ENCODE results near the gene MZF1.
"Not testable (repeated sequence)": the region's sequence is repeated elsewhere in the genome, so short reads cannot be mapped to it uniquely, and the experiment has no call there.

The MZF1 gene

GRCh38 chr19:58578012-58578925, 5.1 kb upstream of the MZF1 start:
- Histone ChIP-seq H3K27ac (ENCODE audit: low read length) (no peak overlapping the region), H3K4me1 (ENCODE audit: insufficient read depth, low read length) (0 out of 2 replicates have a peak, but pooled peaks cover 2% of the 10 kb centered on the region), H3K27me3 (ENCODE audit: insufficient read depth, low read length) (no peaks in the 10 kb centered on the region), H3K36me3 (ENCODE audit: insufficient read depth, low read depth, low read length) (peaks cover 7% of the 10 kb centered on the region; the same call in 1 of the 2 replicates), H3K9me3 (ENCODE audit: insufficient read depth, low read depth, low read length) (no peaks in the 10 kb centered on the region), H3K4me3 (ENCODE audit: low read length) (no peak overlapping the region), H3K9ac (ENCODE audit: low read depth, low read length) (no peak overlapping the region)

DNA sequence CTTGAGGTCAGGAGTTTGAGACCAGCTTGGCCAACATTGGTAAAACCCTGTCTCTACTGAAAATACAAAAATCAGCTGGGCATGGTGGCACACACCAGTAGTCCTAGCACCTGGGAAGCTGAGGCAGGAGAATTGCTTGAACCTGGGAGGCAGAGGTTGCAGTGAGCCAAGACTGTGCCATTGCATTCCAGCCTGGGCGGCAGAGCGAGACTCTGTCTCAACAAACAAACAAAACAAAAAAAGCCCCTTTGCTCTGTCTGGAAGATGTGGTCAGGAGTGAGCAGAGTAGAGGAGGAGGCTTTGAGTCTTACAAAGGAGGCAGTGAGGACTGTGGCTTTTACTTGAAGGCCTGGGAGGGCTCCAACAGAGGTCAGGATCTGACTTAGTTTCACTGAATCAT, 4.4 kb upstream of the MZF1 start:
- H3K9me3 ChIP-seq (ENCODE audit: insufficient read depth, low read depth, low read length); H3K4me3 ChIP-seq (ENCODE audit: low read length); H3K27ac ChIP-seq (ENCODE audit: low read length); H3K36me3 ChIP-seq (ENCODE audit: insufficient read depth, low read depth, low read length); H3K27me3 ChIP-seq (ENCODE audit: insufficient read depth, low read length); H3K9ac ChIP-seq (ENCODE audit: low read depth, low read length); H3K4me1 ChIP-seq (ENCODE audit: insufficient read depth, low read length): not testable (repeated sequence)

- H3K27ac ChIP-seq (ENCODE audit: low read length), result peak overlapping the region; percentile 69
- no peaks in the 10 kb centered on the region for H3K9me3 ChIP-seq (ENCODE audit: insufficient read depth, low read depth, low read length)
- H3K4me1 ChIP-seq (ENCODE audit: insufficient read depth, low read length), result peaks cover 4% of the 10 kb centered on the region; the same call in 1 of the 2 replicates
- H3K27me3 ChIP-seq (ENCODE audit: insufficient read depth, low read length), result no peaks in the 10 kb centered on the region
- peaks cover 5% of the 10 kb centered on the region; the same call in 1 of the 2 replicates for H3K36me3 ChIP-seq (ENCODE audit: insufficient read depth, low read depth, low read length)
- H3K4me3 ChIP-seq (ENCODE audit: low read length), result peak overlapping the region; percentile 91
- H3K9ac ChIP-seq (ENCODE audit: low read depth, low read length), result peak overlapping the region; percentile 87; the same call in 1 of the 2 replicates
Measured at GRCh38 chr19:58575183-58576041, 2.3 kb upstream of the MZF1 start.

DNA sequence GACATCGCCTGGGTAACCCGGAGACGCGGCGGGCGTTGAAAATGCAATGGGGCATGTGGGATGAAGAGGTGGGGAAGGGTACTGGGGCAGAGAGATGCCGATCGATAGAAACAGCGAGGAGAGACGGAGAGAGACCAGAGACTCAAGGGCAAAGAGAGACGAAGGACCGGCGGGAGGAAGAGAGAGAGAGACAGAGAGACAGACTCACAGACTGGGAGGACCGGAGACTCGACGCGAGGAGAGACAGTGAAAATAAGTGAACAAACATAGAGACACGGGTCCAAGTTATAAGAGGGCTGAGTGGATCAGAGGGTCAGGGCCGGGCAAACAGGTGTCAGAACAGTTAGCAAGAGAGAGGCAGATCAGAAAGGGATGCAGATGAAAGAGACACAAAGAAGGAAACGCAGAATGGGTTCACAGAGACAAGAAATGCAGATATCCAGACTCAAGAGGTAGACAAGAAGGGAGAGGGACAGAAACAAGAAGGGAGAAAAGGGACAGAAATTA, 576 bp upstream of the MZF1 start:
- H3K4me1 ChIP-seq (ENCODE audit: insufficient read depth, low read length), result peaks cover 4% of the 10 kb centered on the region; the same call in 1 of the 2 replicates
- H3K4me3 ChIP-seq (ENCODE audit: low read length), result peak overlapping the region; percentile 89
- no peaks in the 10 kb centered on the region for H3K9me3 ChIP-seq (ENCODE audit: insufficient read depth, low read depth, low read length)
- no peak overlapping the region for H3K27ac ChIP-seq (ENCODE audit: low read length)
- peak overlapping the region; percentile 63; the same call in 1 of the 2 replicates for H3K9ac ChIP-seq (ENCODE audit: low read depth, low read length)
- H3K27me3 ChIP-seq (ENCODE audit: insufficient read depth, low read length), result no peaks in the 10 kb centered on the region
- H3K36me3 ChIP-seq (ENCODE audit: insufficient read depth, low read depth, low read length), result peaks cover 18% of the 10 kb centered on the region

- H3K36me3 ChIP-seq (ENCODE audit: insufficient read depth, low read depth, low read length), result peaks cover 24% of the 10 kb centered on the region
- H3K4me3 ChIP-seq (ENCODE audit: low read length), result peak overlapping the region; percentile 89
- H3K4me1 ChIP-seq (ENCODE audit: insufficient read depth, low read length), result peaks cover 4% of the 10 kb centered on the region; the same call in 1 of the 2 replicates
- H3K27ac ChIP-seq (ENCODE audit: low read length), result peak overlapping the region; percentile 78
- no peaks in the 10 kb centered on the region for H3K27me3 ChIP-seq (ENCODE audit: insufficient read depth, low read length)
- peak overlapping the region; percentile 94; the same call in 1 of the 2 replicates for H3K9ac ChIP-seq (ENCODE audit: low read depth, low read length)
- no peaks in the 10 kb centered on the region for H3K9me3 ChIP-seq (ENCODE audit: insufficient read depth, low read depth, low read length)
Measured at GRCh38 chr19:58572026-58572817, 913 bp downstream of the MZF1 start.

DNA sequence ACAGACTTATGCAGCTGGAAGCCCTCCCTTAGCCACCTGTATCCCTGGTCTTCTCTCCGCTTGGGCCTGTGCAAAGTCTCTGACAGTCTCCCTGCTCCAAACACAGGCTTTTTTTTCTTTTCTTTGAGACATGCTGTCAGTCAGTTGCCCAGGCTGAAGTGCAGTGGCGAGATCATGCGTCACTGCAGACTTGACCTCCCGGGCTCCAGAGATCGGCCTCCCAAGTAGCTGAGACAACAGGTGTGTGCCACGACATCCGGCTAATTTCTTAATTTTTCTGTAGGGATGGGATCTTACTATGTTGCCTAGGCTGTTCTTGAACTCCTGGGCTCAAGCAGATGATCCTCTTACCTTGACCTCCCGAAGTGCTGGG, 1.6 kb downstream of the MZF1 start:
- Histone ChIP-seq H3K4me1 (ENCODE audit: insufficient read depth, low read length) (peaks cover 4% of the 10 kb centered on the region; the same call in 1 of the 2 replicates), H3K9ac (ENCODE audit: low read depth, low read length) (no peak overlapping the region), H3K27me3 (ENCODE audit: insufficient read depth, low read length) (no peaks in the 10 kb centered on the region), H3K27ac (ENCODE audit: low read length) (no peak overlapping the region), H3K4me3 (ENCODE audit: low read length) (no peak overlapping the region), H3K36me3 (ENCODE audit: insufficient read depth, low read depth, low read length) (peaks cover 26% of the 10 kb centered on the region), H3K9me3 (ENCODE audit: insufficient read depth, low read depth, low read length) (no peaks in the 10 kb centered on the region)

- no peak overlapping the region for H3K27ac ChIP-seq (ENCODE audit: low read length)
- no peaks in the 10 kb centered on the region for H3K9me3 ChIP-seq (ENCODE audit: insufficient read depth, low read depth, low read length)
- H3K36me3 ChIP-seq (ENCODE audit: insufficient read depth, low read depth, low read length), result peaks cover 29% of the 10 kb centered on the region
- H3K4me1 ChIP-seq (ENCODE audit: insufficient read depth, low read length), result peaks cover 4% of the 10 kb centered on the region; the same call in 1 of the 2 replicates
- no peak overlapping the region for H3K9ac ChIP-seq (ENCODE audit: low read depth, low read length)
- no peak overlapping the region for H3K4me3 ChIP-seq (ENCODE audit: low read length)
- H3K27me3 ChIP-seq (ENCODE audit: insufficient read depth, low read length), result no peaks in the 10 kb centered on the region
Measured at GRCh38 chr19:58570770-58571574, 2.2 kb downstream of the MZF1 start.

GRCh38 chr19:58569943-58570670, 3.0 kb downstream of the MZF1 start:
- H3K4me1 ChIP-seq (ENCODE audit: insufficient read depth, low read length), result peaks cover 4% of the 10 kb centered on the region; the same call in 1 of the 2 replicates
- H3K27ac ChIP-seq (ENCODE audit: low read length), result no peak overlapping the region
- no peak overlapping the region for H3K9ac ChIP-seq (ENCODE audit: low read depth, low read length)
- H3K36me3 ChIP-seq (ENCODE audit: insufficient read depth, low read depth, low read length), result peaks cover 29% of the 10 kb centered on the region
- H3K27me3 ChIP-seq (ENCODE audit: insufficient read depth, low read length), result no peaks in the 10 kb centered on the region
- H3K4me3 ChIP-seq (ENCODE audit: low read length), result no peak overlapping the region
- H3K9me3 ChIP-seq (ENCODE audit: insufficient read depth, low read depth, low read length), result no peaks in the 10 kb centered on the region

DNA sequence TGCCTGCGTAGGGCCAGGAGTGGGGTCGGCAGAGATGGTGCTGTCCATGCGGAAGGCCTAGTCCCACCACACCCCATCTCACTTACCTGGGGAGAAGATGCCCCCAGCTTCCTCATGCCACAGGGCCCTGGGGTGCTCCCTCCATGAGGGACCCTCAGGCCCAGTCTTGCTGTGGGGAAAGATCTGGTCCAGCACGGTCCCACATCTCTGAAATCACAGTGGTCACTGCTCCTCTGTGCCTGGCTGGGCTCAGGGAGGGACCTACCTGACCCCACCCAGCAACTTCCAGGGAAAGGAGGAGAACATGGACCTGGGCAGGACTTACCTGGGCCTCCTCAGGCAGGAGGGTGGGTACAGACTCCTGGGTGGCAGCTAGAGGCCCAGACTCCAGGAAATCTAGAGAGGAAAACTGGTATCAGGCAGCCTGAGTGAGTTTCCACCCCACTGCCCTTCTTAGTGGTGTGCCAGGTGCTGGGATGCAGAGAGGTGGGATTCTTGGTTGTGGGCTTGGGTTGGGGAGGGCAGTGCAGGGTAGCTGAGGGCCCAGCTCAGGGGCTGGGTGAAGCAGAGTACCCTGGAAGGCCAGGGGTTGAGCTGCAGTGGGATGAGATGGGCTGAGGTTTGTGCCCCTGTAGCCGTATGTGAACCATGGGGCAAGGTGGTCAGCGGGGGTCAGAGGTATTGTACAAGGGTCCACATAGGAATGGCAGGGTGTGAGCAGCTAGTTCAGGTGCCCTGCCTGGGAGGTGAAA, 3.8 kb downstream of the MZF1 start:
- Histone ChIP-seq H3K9me3 (ENCODE audit: insufficient read depth, low read depth, low read length) (no peaks in the 10 kb centered on the region), H3K9ac (ENCODE audit: low read depth, low read length) (no peak overlapping the region), H3K4me3 (ENCODE audit: low read length) (no peak overlapping the region), H3K36me3 (ENCODE audit: insufficient read depth, low read depth, low read length) (peaks cover 29% of the 10 kb centered on the region), H3K27me3 (ENCODE audit: insufficient read depth, low read length) (peaks cover 3% of the 10 kb centered on the region; the same call in 1 of the 2 replicates), H3K4me1 (ENCODE audit: insufficient read depth, low read length) (peaks cover 4% of the 10 kb centered on the region; the same call in 1 of the 2 replicates), H3K27ac (ENCODE audit: low read length) (no peak overlapping the region)

All from iPS-20b (cell line).